ENCODE data around the gene NTN3.

DNA sequence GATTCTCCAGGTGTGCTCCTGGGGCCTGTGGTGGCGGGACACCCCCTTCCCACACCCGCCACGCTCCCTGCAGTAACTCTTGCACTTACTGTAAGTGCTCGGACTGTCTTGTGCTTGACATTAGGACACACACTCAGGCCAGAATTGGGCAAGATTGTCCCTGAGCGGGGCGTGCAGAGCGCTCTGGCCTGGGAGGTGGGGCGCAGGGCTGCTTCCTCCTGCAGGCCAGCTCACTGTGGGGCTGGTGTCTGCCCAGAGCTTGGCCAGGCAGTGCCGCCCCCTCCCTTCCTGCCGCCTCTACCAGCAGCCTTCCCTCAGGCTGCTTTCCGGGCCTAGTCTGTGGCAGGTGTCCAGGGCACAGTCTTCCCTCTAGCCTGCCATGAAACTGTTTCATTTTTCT lies 36.6 kb downstream of the NTN3 start:
- no peak for TF ChIP-seq CTCF (conservative IDR thresholded peaks at IDR 0.05)
- TF ChIP-seq EZH2 (IDR thresholded peaks at IDR 0.05; ENCODE audit: low read depth), result no peak
